Measurements from ENCODE around the gene C1QL2.

The C1QL2 gene

DNA sequence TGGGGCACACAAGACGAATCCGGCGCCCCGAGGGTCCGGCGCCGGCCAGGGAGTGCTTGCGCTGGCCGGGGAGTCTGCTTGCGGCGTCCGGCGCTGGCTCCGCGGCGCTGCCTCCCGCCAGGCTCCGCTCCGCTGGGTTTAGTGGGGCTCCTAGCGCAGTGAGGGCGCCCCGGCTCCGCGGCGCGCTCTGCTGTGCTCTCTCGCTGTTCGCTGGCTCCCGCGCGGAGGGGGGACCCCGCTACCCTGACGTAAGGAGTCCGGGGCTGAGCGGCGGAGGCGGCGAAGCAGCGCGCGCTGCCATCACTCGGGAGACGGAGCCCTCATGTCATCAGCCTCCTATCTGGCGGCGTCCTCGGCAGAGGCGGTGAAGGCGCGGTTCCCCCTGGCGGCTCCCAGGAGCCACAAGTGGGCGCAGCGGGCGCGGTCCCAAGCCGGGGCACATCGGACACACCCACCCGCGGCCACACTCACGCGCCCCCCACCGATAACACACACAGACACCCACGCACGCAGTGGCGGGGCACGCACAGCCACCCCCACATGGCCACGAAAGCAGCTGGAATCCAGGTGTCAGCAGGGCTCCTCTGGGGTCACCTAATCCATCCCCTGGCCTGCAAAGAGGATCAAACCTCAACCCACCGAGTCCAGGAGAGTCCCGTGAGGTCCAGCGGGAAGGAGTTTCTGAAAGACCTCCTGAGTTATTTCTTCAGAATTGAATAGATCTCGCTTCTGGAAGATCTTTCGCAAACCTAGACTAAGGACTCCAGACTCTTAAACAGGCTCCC is at the start of gene C1QL2:
TSS of gene C1QL2 (minus strand) at position 189 of the 785 bp plus-strand sequence. CDS start 482 bp downstream, outside the sequence.
- DNase-seq (ENCODE audit: low read depth), result no peak

DNA sequence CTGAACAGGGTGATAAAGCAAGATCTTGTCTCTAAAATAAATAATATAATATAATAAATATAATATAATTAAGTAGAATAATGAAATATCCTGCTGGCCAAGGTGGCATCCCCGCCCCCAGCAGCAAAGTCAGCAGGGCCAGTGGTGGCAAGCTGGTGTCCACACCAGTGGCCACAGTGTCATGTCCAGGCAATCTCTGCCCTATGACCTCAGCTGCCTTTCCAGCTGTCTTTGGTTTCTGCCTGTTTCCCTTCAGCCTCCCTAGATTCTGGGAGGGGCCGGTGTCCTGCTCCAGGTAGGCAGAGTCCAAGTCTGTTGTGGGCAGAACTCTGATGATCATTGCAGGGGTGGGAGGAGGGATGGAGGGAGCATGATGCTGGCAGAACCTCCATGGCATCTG is 48.9 kb upstream of the C1QL2 start:
- DNase-seq (ENCODE audit: low read depth), result no peak

DNA sequence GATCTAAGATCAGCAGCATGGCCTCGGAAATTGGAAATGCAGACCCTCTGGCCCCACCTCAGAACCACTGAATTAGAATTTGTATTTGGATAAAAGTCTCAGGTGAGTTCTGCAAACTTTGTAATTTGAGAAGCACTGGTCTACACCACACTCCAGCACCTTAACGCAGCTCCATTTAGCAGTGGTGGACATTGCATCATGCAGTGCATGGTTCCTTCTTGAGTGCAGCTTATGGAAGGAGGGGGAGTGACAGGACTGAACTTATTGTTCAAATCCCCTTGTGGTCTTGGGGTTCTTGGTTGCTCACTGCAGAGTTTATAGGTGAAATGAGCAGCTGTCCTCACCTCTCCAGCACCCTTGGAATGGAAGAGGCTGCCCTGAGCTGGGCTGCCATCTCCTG is 47.6 kb upstream of the C1QL2 start:
- DNase-seq (ENCODE audit: low read depth), result no peak

DNA sequence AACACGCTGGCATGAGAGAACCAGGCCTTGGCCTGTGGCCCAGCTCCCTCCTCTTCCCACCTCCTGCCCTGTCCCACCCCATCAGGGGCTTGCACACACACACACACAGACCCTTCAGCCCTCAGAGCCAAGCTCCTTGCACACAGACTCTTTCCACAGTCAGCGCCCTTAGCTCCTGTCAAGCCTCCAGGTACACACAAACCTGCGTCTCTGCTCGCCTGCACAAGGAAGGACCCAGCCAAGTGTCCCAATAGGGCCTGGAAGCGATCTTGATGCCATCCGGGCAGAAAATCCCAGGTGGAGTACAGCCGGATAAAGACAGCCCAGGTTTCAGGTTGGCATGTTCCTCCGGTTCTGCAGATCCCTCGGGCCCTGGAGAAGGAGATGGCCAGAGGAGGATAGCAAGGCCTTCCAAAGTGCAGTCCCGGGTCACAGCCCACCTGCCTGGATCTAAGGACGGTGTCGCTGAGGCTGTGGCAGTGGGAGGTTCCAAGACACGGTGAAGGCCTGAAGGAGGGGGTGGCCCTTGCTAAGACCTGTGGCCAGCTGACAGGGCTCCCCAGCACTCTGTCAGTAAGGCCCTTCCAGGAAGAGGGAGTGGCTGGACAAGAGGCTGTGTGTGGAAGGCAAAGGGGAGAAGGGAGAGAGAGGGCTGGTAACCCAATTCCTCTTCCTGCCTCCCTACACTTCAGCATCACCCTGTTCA is 46.6 kb upstream of the C1QL2 start:
- no peak for DNase-seq (ENCODE audit: low read depth)

DNA sequence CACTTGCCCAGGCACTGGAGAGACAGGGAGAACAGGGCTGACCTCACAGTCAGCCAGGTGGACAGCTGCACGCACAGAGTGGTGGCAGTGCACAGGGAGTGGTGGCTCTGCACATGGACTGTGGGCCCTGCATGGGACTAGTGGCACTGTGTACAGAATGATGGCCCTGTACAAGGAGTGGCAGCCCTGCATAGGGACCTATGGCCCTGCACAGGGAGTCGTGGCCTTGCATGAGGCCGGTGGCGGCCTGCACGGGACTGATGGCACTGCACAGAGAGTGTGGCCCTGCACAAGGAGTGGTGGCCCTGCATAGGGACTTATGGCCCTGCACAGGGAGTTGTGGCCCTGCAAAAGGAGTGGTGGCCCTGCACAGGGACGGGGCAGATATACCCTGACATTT is 46.0 kb upstream of the C1QL2 start:
- DNase-seq (ENCODE audit: low read depth), result no peak

DNA sequence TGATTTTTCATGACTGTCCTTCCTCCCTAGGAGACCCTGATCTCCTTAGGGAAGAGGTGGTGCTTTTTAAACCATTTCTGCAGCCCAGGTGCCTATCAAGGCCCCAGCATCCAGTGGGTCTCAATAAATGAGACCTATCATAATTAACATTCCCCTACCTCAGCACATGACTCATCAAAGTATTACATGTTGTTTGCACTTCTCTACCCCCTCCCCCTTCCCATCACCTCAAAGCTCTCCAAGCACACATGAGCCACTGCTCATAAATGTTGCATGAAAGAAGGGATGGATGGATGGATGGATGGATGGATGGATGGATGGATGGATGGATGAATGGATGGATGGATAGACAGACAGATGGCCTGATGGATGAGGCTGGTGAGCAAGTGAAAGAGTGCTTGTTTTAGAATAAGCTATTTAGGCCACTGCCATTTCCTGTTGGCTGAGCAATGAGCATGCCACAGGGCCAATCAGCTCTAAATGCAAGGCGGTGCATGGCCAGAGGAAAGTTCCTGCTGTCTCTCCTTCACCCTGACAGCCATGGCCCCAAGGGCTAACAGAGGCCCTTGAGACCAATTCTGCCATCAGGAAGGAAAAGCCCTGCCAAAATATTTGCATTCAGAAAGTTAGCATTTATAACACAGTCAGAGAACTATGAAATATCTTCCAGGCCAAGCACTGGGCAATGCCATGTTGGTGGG is 44.2 kb upstream of the C1QL2 start:
- DNase-seq (ENCODE audit: low read depth), result no peak

DNA sequence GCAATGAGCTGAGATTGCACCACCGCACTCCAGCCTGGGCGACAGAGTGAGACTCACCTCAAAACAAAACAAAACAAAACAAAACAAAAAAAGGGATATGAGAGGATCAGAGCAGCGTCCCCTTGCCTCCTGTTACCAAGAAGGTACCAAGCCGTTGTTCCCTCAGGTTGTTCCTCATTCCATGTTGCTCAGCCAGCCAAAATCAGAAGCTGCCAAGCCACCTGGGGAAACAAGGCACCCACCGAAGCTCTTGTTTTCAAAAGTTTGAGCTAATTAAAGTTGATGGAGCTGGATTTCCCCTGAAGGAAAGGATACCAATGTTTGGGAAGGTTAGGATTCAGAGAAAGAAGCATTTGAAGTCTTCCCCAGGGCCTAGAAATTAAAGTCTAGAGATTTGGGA is 43.3 kb upstream of the C1QL2 start:
- DNase-seq (ENCODE audit: low read depth), result no peak

DNA sequence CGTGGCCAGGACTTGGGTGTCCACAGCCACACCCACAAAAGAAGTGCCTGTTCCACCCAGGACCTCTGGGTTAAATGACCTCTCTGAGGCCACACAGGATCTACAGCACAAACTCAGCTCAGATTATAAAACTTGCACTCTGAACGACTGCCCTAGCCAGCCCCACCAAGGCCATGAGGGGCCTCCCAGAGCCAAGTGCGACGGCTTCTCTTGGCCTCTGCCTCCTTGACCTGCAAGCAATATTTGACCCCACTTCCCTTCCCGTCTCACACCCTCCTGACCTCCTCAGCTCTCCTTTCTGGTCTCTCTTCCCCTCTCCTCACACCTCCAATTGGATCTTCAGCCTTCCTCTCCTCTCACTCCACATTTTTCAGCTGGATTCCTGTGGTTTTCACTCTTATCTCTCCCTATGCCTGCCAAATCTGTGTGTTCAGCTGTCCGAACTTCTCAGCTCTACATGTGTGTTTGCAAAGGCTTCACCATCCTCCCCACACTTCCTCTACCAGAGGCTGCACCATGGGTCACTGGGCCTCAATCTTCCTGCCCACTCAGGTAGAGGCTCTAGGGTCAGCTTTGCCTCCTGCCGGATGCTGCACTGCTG is 39.8 kb upstream of the C1QL2 start:
- no peak for DNase-seq (ENCODE audit: low read depth)

DNA sequence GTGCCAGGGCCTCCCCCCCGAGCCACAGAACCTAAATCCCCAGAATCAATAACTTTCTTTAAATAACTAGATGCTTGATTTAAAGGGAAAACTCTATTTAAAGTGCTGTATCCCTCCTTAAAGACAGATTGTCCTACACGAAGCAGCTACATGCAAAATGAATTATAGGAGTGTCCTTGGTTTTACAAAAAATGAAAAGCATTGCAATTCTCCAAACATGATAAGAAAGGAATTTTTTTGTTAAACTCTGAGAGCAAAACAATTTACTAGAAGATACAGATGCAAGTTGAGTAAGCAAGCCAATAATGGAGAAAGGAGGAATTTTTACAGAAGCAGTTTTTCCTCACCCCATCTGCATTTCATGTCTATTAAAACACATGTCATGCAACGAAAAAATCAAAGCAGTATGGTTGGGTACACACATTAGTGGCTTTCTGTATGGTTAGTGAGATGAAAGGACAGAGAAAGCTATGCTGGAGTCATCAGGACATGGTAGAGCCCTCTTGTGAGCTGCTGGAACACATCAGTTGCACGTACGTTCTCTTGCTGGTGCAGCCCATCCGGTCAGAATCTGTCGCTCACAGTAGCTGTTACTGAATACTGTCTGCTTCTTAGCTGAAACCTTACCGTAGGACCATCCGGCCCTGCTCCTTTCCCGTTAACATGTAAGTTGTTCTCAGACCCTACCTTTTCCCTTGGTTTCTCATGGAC is 39.1 kb upstream of the C1QL2 start:
- DNase-seq (ENCODE audit: low read depth), result no peak

DNA sequence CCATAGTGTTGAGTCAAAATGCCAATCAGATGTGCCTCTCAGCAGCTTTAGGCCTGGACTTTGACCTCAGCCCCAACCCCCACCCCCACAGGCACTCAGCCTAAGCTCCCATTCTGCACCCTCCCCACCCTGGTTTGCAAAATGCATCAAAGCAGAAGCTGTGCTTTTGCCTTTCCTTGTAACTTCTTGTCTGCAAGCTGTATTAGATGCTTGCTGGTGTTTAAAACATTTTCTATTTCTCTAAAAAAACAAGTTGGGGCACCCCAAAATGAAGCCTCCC is 38.5 kb upstream of the C1QL2 start:
- no peak for DNase-seq (ENCODE audit: low read depth)

DNA sequence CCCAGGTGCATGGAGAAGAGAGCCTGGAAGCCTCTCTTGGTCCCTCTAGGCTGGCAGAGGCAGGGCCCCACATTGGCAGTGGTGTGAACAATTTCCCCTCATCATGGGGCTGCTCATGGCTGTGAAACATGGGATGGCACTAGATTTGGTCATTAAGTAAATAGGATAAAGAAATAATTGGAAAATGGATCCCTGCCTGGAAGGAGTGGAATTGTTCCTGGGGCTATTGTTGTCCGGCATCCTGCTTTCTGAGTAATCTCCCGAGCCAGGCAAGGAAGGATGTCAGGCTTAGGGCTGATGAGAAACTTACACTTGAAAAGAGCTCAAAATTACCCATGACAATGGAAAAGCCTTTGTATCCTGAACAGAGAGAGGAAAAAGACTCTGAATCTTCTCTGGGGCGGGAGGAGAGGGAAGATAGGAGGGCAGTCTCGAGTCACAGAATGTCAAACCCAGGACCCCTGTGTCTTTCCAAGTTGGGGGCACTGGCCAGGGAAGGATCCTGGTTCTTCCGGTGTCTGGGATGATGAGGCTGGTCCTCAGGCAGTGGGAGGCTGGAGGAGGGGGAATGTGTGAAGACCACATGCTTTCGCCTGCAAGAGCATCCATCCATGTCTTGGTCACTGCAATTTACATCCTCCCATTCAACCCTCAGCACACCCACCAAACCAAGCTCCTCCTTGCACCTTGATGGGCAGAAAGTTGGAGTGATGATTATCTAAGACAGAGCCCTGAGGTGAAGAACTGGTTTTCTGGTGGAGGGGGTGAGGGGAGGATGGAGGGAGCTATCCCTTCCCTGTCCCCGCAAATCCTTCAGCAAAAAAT is 38.0 kb upstream of the C1QL2 start:
- DNase-seq (ENCODE audit: low read depth), result no peak

DNA sequence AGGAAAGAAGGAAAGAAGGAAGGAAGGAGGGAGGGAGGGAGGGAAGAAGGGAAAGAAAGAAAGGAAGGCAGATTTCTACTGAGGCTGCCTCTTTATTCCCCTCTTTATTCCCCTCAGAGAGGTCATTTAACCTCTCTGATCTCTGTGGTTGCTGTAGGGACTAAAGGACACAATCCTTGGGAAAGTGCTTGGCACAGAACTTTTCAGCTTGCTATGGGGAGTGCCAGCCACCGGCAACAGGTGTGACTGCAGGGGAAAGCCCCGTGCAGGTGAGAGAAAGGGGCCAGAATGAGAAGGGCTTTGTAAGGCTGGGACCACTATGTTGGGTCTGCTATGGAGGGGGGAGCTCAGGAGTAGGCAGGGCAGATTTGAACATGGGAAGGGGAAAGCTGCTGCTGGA is 37.3 kb upstream of the C1QL2 start:
- DNase-seq (ENCODE audit: low read depth), result no peak

DNA sequence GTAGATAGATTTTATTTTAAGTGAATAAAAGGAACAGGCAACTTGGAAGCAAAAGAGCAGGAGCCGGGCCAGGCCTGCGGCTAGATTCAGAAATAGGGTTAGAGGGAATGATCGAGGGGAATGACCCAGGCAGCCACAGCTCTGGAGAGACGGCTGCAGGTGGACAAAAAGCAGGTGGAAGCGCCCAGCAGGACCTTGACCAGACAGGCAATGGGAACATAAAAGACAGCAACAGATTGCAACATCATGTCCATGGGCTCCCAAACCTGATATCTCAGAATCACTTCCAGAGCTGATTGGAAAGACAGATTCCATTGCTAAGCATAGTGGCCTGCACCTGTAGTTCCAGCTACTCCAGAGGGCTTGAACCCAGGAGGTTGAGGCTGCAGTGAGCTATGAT is 36.5 kb upstream of the C1QL2 start:
- DNase-seq (ENCODE audit: low read depth), result no peak

DNA sequence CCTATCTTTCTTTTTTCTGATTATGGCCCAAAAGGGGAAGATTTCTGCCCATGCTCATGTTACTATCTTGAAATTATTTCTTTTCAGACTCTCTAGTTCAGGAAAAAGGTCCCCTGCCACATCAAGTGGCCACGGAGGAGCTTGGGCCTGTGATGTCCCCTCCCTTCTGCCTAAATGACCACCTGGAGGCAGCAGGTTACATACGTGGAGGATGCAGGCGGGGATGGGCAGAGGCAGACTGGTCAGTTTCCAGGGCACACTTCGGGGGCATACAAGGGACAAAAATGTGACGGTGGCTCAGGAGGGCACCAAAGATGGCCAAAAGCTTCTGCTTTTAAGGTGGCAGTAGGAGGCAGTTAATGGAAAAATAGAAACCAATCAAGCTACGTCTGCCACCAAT is 34.3 kb upstream of the C1QL2 start:
- no peak for DNase-seq (ENCODE audit: low read depth)

DNA sequence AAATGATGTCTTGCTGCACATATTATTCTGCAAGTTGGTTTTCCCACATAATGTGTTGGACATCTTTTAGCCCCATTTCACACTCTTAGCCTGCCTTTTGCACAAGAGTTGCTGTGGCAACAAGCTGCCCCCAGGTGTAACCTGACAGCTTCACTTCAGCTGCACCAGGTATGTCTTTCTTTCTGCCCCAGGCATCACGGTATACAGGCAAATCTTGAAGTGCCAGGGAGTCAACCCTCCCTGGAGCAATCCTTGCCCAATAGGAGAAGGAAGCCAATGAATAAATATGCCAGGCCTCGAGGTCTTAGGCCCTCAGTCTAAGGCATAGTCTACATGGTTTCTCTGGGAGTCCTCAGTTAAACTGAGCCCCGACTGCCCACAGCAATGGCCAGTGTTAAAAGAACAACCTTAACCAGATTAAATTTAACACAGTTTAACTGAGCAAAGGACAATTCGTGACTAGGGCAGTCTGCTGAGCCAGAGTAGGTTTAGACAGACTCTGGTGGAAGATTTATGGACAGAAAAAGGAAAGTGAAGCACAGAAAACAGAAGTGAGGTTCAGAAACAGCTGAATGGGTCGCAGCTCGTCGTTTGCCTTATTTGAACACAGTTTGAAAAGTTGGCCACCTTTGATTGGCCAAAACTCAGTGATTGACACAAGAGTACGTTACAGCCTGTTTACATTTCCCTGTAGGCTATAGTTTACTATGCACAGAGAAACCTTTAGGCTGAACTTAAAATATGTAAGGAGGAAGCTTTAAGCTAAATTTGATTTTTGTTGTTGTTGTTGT is 32.0 kb upstream of the C1QL2 start:
- no peak for DNase-seq (ENCODE audit: low read depth)

DNA sequence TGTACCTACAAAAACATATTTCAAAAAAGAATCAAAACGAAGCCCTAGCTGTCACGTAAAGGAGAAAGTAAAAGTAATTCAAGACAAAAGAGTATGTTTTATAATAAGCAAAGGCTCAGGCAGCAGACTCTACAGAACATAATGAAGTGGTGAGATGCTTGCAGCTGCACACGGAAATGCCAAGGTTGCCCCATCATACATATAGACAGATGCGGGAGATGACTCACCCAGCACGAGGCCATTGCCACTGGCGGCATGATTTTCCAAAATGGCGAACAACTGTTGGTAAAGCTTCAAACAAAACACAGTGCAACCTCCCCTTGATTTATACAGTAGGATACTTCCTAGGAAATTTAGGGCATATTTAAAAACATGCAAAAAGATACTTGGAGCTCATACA is 26.0 kb upstream of the C1QL2 start:
- DNase-seq (ENCODE audit: low read depth), result no peak

DNA sequence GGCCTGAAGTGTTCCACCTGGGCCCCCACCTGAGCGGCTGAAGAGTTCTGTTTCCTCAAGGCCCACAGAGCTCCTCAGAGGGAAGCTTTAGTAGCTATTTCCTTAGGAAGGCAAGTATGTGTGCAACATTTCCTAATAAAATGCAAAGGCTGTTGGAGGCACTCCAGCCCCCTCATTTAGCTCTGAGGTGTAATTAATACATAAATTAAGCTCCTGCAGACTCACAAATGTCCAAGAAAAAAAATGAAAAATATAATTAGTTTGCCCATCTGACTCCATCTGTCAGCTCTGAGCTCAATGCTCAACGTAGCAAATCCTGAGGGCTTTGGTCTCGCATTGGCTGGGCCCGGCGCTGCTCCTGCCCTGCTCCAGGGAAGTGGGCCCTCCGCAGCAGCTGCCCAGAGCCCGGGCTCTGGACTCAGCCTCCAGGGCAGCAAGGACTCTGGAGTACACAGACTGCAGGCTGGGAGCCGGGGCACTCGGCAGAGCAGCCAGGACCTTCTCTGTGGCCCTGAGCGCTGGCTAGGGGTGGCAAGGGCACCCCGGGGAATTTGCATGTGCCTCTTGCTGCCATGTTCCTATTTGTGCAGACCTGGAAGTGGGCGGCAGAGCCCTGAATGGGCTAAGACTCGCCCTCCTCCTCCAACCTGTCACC is 23.4 kb upstream of the C1QL2 start:
- no peak for DNase-seq (ENCODE audit: low read depth)

DNA sequence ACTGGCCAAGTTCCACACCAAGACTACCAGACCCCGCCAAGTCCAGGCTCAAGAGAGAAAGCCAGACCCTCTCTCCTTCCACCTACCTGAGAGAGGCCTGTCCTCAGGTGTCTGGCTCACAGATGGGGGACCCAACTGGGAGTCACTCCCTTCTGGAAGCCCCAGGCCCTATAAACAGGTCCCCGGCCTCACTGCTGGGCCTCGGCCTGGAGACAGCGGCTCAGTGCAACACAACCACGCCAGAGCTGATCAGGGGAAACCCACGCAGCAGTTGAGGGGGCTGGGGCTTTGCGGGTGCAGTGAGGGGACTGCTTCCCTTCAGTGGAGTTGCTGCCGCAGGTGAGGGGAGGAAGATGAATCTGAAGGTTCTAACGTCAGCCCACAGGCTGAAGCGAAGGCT is 22.8 kb upstream of the C1QL2 start:
- DNase-seq (ENCODE audit: low read depth), result no peak

DNA sequence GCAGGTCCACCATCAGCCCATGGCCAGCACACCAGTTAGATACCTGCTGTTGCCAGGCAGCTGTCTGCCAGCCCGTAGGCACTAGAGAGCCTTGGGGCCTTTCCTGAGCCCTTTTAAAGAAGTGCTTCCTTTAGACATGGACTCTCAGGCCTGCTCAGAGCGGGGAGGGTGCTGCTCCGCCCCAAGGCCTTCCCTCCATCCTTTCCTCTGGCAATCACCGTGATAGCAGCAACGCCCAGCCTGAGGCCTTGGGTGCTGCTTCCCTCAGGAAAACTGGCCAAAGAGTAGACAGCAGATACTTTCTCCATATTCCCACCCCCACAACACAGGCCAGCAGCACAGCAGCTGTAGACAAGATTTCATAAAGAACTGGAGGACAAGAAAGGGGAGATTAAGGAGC is 22.3 kb upstream of the C1QL2 start:
- no peak for DNase-seq (ENCODE audit: low read depth)

DNA sequence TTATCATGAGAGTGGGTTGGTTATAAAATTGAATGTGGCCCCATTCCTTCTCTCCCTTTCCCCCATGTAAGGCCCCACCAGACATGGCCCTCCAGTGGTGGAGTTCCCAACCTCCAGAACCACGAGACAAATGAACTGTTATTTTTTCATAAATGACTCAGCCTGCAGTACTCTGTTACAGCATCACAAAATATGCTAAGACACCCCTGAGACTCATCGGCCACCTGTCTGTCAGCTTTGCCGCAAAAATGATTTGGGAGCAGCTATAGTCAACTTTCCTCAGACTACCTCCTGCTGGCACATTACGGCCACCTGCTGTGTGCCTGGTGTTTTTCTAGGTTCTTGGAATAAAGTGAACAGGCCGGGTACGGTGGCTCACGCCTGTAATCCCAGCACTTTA is 21.4 kb upstream of the C1QL2 start:
- no peak for DNase-seq (ENCODE audit: low read depth)

Data from activated T-cell treated with anti-CD3 and anti-CD28 coated beads for 1 hour (primary cell).